GM10847 (cell line): ENCODE data around the gene P4HA2.

Source experiments
- POLR2A ChIP-seq: IDR thresholded peaks from 2 replicates; pipeline ENCODE4 v1.6.1; 2011; ENCODE audit not compliant: insufficient read length; ENCODE audit errors: extremely low read depth

Gene P4HA2

GRCh38 chr5:132238901-132239500 lies 11.3 kb upstream of the P4HA2 start:
- no peak for TF ChIP-seq POLR2A

- no peak for TF ChIP-seq POLR2A
Observed at GRCh38 chr5:132238169-132238744, 10.6 kb upstream of the P4HA2 start.

GRCh38 chr5:132237670-132238069 lies 10.0 kb upstream of the P4HA2 start:
- TF ChIP-seq POLR2A: no peak

GRCh38 chr5:132237141-132237540 lies 9.5 kb upstream of the P4HA2 start:
- no peak for TF ChIP-seq POLR2A

- TF ChIP-seq POLR2A: no peak
Observed at GRCh38 chr5:132235340-132235739, 7.7 kb upstream of the P4HA2 start.

GRCh38 chr5:132234684-132235062 lies 7.0 kb upstream of the P4HA2 start:
- no peak for TF ChIP-seq POLR2A

- no peak for TF ChIP-seq POLR2A
Observed at GRCh38 chr5:132233811-132234683, 6.4 kb upstream of the P4HA2 start.

- TF ChIP-seq POLR2A: no peak
Observed at GRCh38 chr5:132233081-132233480, 5.4 kb upstream of the P4HA2 start.

- no peak for TF ChIP-seq POLR2A
Observed at GRCh38 chr5:132232465-132232864, 4.8 kb upstream of the P4HA2 start.

- TF ChIP-seq POLR2A: no peak
Observed at GRCh38 chr5:132230871-132231270, 3.2 kb upstream of the P4HA2 start.

GRCh38 chr5:132229236-132229635 lies 1.6 kb upstream of the P4HA2 start:
- no peak for TF ChIP-seq POLR2A

GRCh38 chr5:132228241-132229035 lies 785 bp upstream of the P4HA2 start:
- TF ChIP-seq POLR2A: no peak

GRCh38 chr5:132227235-132227484 lies 493 bp downstream of the P4HA2 start:
- TF ChIP-seq POLR2A: no peak

- no peak for TF ChIP-seq POLR2A
Observed at GRCh38 chr5:132226516-132227234, 978 bp downstream of the P4HA2 start.
